ENCODE measurements around the gene AHDC1.

Gene AHDC1

GRCh38 chr1:27551170-27551952, 52.6 kb downstream of the AHDC1 start:
- TF ChIP-seq ZNF565 (CRISPR knock-in tag; conservative IDR thresholded peaks at IDR 0.05; ENCODE audit: low read depth) (no peak), TCF4 (CRISPR knock-in tag; IDR thresholded peaks at IDR 0.05; ENCODE audit: borderline replicate concordance) (no peak), ESRRG (CRISPR knock-in tag; IDR thresholded peaks at IDR 0.05) (no peak), ZNF8 (CRISPR knock-in tag; IDR thresholded peaks at IDR 0.05) (no peak), CSRNP3 (CRISPR knock-in tag; IDR thresholded peaks at IDR 0.05) (no peak), CREB5 (CRISPR knock-in tag; IDR thresholded peaks at IDR 0.05; ENCODE audit: low read depth) (no peak), ZFP3 (CRISPR knock-in tag; IDR thresholded peaks at IDR 0.05) (no peak), PPARA (CRISPR knock-in tag; IDR thresholded peaks at IDR 0.05; ENCODE audit: borderline replicate concordance) (no peak), ZC3H10 (CRISPR knock-in tag; IDR thresholded peaks at IDR 0.05) (no peak)
- TF ChIP-seq, protein P1, sequence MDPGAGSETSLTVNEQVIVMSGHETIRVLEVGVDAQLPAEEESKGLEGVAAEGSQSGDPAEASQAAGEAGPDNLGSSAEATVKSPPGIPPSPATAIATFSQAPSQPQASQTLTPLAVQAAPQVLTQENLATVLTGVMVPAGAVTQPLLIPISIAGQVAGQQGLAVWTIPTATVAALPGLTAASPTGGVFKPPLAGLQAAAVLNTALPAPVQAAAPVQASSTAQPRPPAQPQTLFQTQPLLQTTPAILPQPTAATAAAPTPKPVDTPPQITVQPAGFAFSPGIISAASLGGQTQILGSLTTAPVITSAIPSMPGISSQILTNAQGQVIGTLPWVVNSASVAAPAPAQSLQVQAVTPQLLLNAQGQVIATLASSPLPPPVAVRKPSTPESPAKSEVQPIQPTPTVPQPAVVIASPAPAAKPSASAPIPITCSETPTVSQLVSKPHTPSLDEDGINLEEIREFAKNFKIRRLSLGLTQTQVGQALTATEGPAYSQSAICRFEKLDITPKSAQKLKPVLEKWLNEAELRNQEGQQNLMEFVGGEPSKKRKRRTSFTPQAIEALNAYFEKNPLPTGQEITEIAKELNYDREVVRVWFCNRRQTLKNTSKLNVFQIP (CRISPR knock-in tag; IDR thresholded peaks at IDR 0.05; ENCODE audit: borderline replicate concordance, low read depth) = no peak
- ATAC-seq = no peak

DNA sequence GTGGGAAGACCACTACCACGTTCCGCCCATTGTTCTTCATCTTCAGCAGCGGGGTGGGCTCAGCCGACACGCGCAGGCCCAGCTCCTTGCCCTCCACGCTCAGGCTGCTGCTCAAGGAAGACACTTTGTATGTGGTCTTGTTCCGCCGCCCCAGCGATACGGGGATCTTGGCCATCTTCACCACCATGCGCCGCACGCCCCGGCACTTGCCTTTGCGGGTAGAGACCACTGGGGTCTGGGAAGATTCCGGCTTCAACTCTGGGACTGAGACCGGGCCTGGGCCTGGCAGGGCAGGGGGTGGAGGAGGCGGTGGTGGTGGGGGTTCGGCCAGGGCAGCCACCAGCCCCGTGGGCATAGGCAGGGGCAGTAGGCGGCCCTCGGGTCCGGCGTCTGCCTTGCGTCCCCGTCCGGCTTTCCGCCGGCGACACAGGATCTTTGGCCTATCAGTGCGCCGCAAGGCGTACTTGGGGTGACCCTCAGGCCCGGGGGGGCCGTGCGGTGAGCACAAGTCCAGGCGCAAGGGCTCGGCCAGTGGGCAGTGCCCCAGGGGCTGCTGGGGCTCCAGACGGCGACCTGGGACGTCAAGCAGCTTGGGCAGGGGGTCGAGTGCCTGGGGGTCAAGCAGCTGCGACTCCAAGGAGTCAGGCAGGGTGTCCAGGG, 53.3 kb downstream of the AHDC1 start:
- TF ChIP-seq ZNF565 (CRISPR knock-in tag; conservative IDR thresholded peaks at IDR 0.05; ENCODE audit: low read depth) (no peak), ZNF8 (CRISPR knock-in tag; IDR thresholded peaks at IDR 0.05) (no peak), TCF4 (CRISPR knock-in tag; IDR thresholded peaks at IDR 0.05; ENCODE audit: borderline replicate concordance) (no peak), ESRRG (CRISPR knock-in tag; IDR thresholded peaks at IDR 0.05) (no peak)
- ATAC-seq = no peak

DNA sequence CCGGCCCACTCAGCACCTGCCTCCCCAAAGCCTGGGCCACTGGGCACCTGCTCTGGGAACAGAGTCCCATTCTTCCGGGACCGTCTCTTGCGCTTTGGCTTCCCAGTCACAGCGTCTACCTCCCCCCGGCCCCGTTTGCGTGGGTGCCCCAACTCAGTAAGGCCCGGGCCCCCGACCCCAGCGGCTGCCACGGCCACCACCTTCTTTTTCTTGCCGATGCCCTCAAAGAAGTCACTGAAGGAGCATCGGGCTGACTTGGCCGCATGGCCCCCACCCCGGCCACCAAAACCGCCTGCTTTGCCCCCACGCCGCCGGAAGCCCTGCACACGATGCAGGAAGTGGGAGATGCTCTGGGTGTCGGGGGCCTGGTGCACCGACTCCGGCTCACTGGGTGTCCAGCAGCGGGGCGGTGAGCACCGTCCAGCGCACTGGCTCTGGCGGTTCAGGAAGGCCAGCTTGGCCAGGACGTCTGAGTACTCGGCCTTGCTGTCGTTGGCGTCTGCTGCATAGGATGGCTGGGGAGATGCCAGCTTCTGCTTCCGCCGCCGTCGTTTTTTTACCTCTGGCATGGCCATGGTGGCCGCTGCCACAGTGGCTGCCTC, 54.0 kb downstream of the AHDC1 start:
- TF ChIP-seq ZC3H10 (CRISPR knock-in tag; IDR thresholded peaks at IDR 0.05) (no peak), TOX (CRISPR knock-in tag; IDR thresholded peaks at IDR 0.05; ENCODE audit: borderline replicate concordance) (no peak), BACH2 (CRISPR knock-in tag; IDR thresholded peaks at IDR 0.05; ENCODE audit: borderline replicate concordance) (no peak), OSR1 (CRISPR knock-in tag; IDR thresholded peaks at IDR 0.05) (no peak), CSDC2 (CRISPR knock-in tag; IDR thresholded peaks at IDR 0.05) (no peak), CSRNP3 (CRISPR knock-in tag; IDR thresholded peaks at IDR 0.05) (no peak), PPARA (CRISPR knock-in tag; IDR thresholded peaks at IDR 0.05; ENCODE audit: borderline replicate concordance) (no peak), ISL1 (CRISPR knock-in tag; IDR thresholded peaks at IDR 0.05) (no peak), ESRRG (CRISPR knock-in tag; IDR thresholded peaks at IDR 0.05) (no peak), RARB (CRISPR knock-in tag; IDR thresholded peaks at IDR 0.05) (no peak), TSHZ2 (CRISPR knock-in tag; IDR thresholded peaks at IDR 0.05) (no peak), GLIS3 (CRISPR knock-in tag; IDR thresholded peaks at IDR 0.05) (no peak), TCF4 (CRISPR knock-in tag; IDR thresholded peaks at IDR 0.05; ENCODE audit: borderline replicate concordance) (no peak), ZFP3 (CRISPR knock-in tag; IDR thresholded peaks at IDR 0.05) (no peak), ARNTL (CRISPR knock-in tag; IDR thresholded peaks at IDR 0.05; ENCODE audit: borderline replicate concordance, low read depth) (no peak), ZFP30 (CRISPR knock-in tag; IDR thresholded peaks at IDR 0.05) (no peak), ZNF70 (CRISPR knock-in tag; IDR thresholded peaks at IDR 0.05) (no peak)
- TF ChIP-seq, protein P2, sequence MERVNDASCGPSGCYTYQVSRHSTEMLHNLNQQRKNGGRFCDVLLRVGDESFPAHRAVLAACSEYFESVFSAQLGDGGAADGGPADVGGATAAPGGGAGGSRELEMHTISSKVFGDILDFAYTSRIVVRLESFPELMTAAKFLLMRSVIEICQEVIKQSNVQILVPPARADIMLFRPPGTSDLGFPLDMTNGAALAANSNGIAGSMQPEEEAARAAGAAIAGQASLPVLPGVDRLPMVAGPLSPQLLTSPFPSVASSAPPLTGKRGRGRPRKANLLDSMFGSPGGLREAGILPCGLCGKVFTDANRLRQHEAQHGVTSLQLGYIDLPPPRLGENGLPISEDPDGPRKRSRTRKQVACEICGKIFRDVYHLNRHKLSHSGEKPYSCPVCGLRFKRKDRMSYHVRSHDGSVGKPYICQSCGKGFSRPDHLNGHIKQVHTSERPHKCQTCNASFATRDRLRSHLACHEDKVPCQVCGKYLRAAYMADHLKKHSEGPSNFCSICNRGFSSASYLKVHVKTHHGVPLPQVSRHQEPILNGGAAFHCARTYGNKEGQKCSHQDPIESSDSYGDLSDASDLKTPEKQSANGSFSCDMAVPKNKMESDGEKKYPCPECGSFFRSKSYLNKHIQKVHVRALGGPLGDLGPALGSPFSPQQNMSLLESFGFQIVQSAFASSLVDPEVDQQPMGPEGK (CRISPR knock-in tag; IDR thresholded peaks at IDR 0.05; ENCODE audit: borderline replicate concordance) = no peak
- TF ChIP-seq, protein P1 (CRISPR knock-in tag; IDR thresholded peaks at IDR 0.05; ENCODE audit: borderline replicate concordance, low read depth) = no peak
- no peak for ATAC-seq

All from SK-N-SH treated with all-trans-retinoic acid at 6 μM for 48 hours (cell line).